GM21367 (cell line): ENCODE results near the gene PRDX3.
A peak's percentile ranks its signal among the peaks of the same experiment; 100 is the strongest.
"Not testable (repeated sequence)": the region's sequence is repeated elsewhere in the genome, so short reads cannot be mapped to it uniquely, and the experiment has no call there.

Experiments
- ATAC-seq: cut with Tn5 transposase; IDR thresholded peaks from one replicate; pipeline ENCODE4 v1.9.1; 2021; ENCODE audit not compliant: unreplicated experiment

PRDX3 gene

GRCh38 chr10:119206603-119207365 lies 28.2 kb upstream of the PRDX3 start:
- ATAC-seq, result peak; percentile 36

GRCh38 chr10:119205894-119206602 lies 27.4 kb upstream of the PRDX3 start:
- ATAC-seq, result peak; percentile 20

- no peak for ATAC-seq
Measured at GRCh38 chr10:119203006-119203405, 24.4 kb upstream of the PRDX3 start.

GRCh38 chr10:119201233-119201632 lies 22.6 kb upstream of the PRDX3 start:
- ATAC-seq, result no peak

- ATAC-seq, result no peak
Measured at GRCh38 chr10:119199231-119199992, 20.8 kb upstream of the PRDX3 start.

GRCh38 chr10:119198438-119198837 lies 19.8 kb upstream of the PRDX3 start:
- ATAC-seq, result no peak

- no peak for ATAC-seq
Measured at GRCh38 chr10:119197921-119198320, 19.3 kb upstream of the PRDX3 start.

GRCh38 chr10:119191881-119192280 lies 13.3 kb upstream of the PRDX3 start:
- no peak for ATAC-seq

- ATAC-seq, result no peak
Measured at GRCh38 chr10:119190954-119191785, 12.6 kb upstream of the PRDX3 start.

- ATAC-seq, result no peak
Measured at GRCh38 chr10:119190353-119190752, 11.7 kb upstream of the PRDX3 start.

GRCh38 chr10:119189811-119190282 lies 11.2 kb upstream of the PRDX3 start:
- ATAC-seq, result no peak

- ATAC-seq, result no peak
Measured at GRCh38 chr10:119183664-119184412, 5.2 kb upstream of the PRDX3 start.

- ATAC-seq, result not testable (repeated sequence)
Measured at GRCh38 chr10:119180850-119181400, 2.3 kb upstream of the PRDX3 start.

GRCh38 chr10:119177708-119178371 lies 772 bp downstream of the PRDX3 start:
- peak; percentile 9 for ATAC-seq

- ATAC-seq, result no peak
Measured at GRCh38 chr10:119176166-119176565, 2.4 kb downstream of the PRDX3 start.

- ATAC-seq, result no peak
Measured at GRCh38 chr10:119174109-119174508, 4.5 kb downstream of the PRDX3 start.

- no peak for ATAC-seq
Measured at GRCh38 chr10:119167041-119167440, 11.6 kb downstream of the PRDX3 start.

GRCh38 chr10:119166564-119166963 lies 12.0 kb downstream of the PRDX3 start:
- ATAC-seq, result no peak

- ATAC-seq, result peak; percentile 3
Measured at GRCh38 chr10:119166118-119166500, 12.5 kb downstream of the PRDX3 start.
